GM18873 (cell line): ENCODE data around the gene THEM5.

Source experiments
- ATAC-seq: cut with Tn5 transposase; IDR thresholded peaks from one replicate; pipeline ENCODE4 v1.9.1; 2021; ENCODE audit warnings: mild to moderate bottlenecking, moderate library complexity, moderate number of reproducible peaks; ENCODE audit not compliant: unreplicated experiment, low FRiP score

THEM5 gene

GRCh38 chr1:151803915-151804314, 49.6 kb downstream of the THEM5 start:
- no peak for ATAC-seq

DNA sequence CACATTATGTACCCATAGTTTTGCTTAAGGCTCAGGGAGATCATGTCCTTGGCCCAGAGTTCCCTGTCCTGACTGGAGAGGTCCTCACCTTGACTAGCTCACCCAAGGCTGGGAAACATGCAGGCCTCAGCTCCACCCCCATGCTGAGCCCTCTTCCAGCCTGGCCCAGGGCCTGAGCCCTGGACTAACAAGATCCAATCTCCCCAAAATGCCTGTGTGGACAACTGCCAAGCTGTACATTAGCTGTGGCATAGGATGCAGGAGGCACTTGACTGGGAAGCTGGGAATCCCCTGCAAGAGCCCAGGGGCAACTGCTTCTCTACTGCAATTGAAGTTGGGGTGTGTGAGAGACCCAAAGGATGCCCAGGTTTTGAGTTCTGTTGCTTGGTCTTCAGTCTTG, 50.3 kb downstream of the THEM5 start:
- no peak for ATAC-seq

DNA sequence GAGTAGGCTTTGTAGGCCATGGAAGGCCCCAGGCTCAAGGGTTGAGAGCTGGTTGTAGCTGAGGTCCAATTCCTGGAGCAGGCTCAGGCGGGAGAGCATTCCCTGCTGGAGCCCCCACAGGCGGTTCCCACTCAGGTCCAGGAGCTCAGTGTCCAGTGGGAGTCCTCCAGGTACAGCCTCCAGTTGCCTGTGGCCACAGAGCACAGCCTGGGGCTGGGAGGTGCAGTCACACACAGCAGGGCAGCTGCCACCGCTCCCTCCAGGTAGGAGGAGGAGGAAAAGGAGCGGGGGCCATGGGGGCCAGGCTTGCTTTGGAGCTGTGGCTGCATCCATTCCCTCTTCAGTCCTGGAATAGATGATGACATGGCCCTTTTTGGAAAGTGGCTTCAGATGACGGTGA, 51.1 kb downstream of the THEM5 start:
- no peak for ATAC-seq

DNA sequence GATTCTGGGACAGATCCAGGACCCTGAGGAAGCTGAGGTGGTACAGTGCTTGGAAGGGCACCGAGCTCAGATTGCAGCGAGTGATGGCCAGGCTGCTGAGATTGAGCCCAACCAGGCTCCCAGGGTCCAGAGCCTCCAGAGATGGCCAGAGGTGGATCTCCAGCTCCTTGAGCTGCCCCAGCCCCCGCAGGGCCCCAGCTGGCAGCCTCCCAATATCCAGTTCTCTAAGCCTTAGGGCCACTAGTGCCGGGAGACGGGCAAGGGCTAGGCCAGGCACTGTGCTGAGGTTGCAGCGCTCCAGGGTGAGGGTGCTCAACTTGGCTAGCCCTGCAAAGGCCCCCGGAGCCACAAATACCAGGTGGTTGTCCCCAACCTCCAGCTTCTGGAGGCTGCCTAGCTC, 51.7 kb downstream of the THEM5 start:
- no peak for ATAC-seq

GRCh38 chr1:151801310-151801820, 52.1 kb downstream of the THEM5 start:
- ATAC-seq: no peak

- no peak for ATAC-seq
Observed at GRCh38 chr1:151800830-151801229, 52.7 kb downstream of the THEM5 start.

GRCh38 chr1:151799179-151800022, 54.1 kb downstream of the THEM5 start:
- ATAC-seq: no peak

GRCh38 chr1:151798571-151798970, 54.9 kb downstream of the THEM5 start:
- no peak for ATAC-seq
